SK-N-MC (cell line): ENCODE measurements around the gene HRH1.
"Not testable (repeated sequence)": the region's sequence is repeated elsewhere in the genome, so short reads cannot be mapped to it uniquely, and the experiment has no call there.

ENCODE experiments used
- DNase-seq: peaks from one replicate; pipeline ENCODE4 v3.0.0-alpha.2; 2011; ENCODE audit warnings: low read depth, low spot score
- H3K27ac ChIP-seq: fragments of 200-600 bp; sonication (generic); 2 replicates; pipeline ENCODE4 v1.5.1; 2016; ENCODE audit warnings: mixed run types
- H3K36me3 ChIP-seq: fragments of 200-600 bp; sonication (generic); 2 replicates; pipeline ENCODE4 v1.6.1; 2017; ENCODE audit warnings: antibody characterized with exemption, low read length, mixed read lengths; ENCODE audit not compliant: insufficient read depth
- H3K4me3 ChIP-seq: fragments of 200-600 bp; sonication (generic); 2 replicates; pipeline ENCODE4 v1.5.1; 2016
- H3K9ac ChIP-seq: fragments of 200-600 bp; sonication (generic); 2 replicates; pipeline ENCODE4 v1.8.0; 2017; ENCODE audit warnings: mixed run types, mixed read lengths; ENCODE audit not compliant: insufficient read length
- H3K9me3 ChIP-seq: fragments of 200-600 bp; sonication (generic); 2 replicates; pipeline ENCODE4 v1.6.1; 2017; ENCODE audit warnings: low read depth, mild to moderate bottlenecking, antibody characterized with exemption, low read length, moderate library complexity, mixed read lengths
- EZH2 ChIP-seq: fragments of 200-600 bp; sonication (generic); IDR thresholded peaks from one replicate; pipeline ENCODE4 v1.6.1; 2017; ENCODE audit warnings: antibody characterized with exemption
- FOXP2 ChIP-seq: optimal IDR thresholded peaks from 2 replicates; pipeline ENCODE3; 2011; ENCODE audit warnings: mild to moderate bottlenecking, moderate library complexity; ENCODE audit not compliant: insufficient read depth; ENCODE audit errors: extremely low read length, control extremely low read depth
- POLR2AphosphoS5 ChIP-seq: IDR thresholded peaks from 2 replicates; pipeline ENCODE4 v1.6.1; 2012; ENCODE audit warnings: mild to moderate bottlenecking, low read depth, low read length, borderline replicate concordance

HRH1 gene

GRCh38 chr3:11126653-11127052, 27.6 kb upstream of the HRH1 start:
- TF ChIP-seq POLR2AphosphoS5 = no peak
- Histone ChIP-seq H3K36me3 (no peaks in the 10 kb centered on the region), H3K4me3 (no peak overlapping the region), H3K27ac (no peak overlapping the region), H3K9ac (no peak overlapping the region), H3K9me3 (no peaks in the 10 kb centered on the region)
- DNase-seq = no peak

DNA sequence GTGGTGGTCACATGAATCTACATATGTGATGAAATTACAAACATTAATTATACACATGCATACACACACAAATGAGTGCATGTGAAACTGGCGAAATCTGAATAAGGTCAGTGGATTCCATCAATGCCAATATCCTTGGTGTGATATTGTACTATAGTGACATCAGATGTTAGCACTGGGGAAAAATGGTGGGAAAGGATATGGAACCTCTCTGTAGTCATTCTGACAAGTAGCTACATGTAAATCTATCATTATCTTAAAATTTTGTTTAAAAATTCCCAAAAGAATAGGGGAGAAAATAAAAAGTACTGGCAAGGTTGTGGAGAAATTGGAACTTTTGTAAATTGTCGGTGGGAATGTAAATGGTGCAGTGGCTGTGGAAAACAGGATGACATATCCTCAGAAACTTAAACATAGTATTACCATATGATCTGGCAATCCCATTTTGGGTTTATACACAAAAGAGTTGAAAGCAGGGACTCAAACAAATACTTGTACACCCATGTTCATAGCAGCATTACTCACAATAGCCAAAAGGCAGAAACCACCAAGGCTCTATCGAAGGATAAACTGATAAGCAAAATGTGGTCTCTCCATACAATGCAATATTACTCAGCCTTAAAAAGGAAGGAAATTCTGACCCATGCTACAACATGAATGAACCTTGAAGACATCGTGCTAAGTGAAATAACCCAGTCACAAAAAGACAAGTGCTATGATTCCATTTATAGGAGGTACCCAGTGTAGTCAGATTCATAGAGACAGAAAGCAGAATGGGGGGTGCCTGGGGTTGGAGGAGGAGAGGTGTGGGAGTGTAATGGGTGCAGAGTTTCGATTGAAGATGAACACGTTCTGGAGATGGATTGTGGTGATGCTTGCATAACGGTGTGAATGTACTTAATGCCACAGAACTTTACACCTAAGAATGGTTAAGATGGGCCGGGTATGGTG, 25.3 kb upstream of the HRH1 start:
- Histone ChIP-seq H3K9me3 (no peaks in the 10 kb centered on the region), H3K27ac (no peak overlapping the region), H3K9ac (no peak overlapping the region), H3K36me3 (no peaks in the 10 kb centered on the region), H3K4me3 (no peak overlapping the region)
- no peak for DNase-seq
- TF ChIP-seq POLR2AphosphoS5 = no peak

GRCh38 chr3:11130385-11130784, 23.9 kb upstream of the HRH1 start:
- H3K36me3 ChIP-seq = no peaks in the 10 kb centered on the region
- H3K9me3 ChIP-seq = no peaks in the 10 kb centered on the region
- no peak overlapping the region for H3K4me3 ChIP-seq
- H3K27ac ChIP-seq = no peak overlapping the region
- H3K9ac ChIP-seq = no peak overlapping the region
- no peak for DNase-seq
- no peak for TF ChIP-seq FOXP2
- TF ChIP-seq POLR2AphosphoS5 = no peak
- no peak for TF ChIP-seq EZH2

DNA sequence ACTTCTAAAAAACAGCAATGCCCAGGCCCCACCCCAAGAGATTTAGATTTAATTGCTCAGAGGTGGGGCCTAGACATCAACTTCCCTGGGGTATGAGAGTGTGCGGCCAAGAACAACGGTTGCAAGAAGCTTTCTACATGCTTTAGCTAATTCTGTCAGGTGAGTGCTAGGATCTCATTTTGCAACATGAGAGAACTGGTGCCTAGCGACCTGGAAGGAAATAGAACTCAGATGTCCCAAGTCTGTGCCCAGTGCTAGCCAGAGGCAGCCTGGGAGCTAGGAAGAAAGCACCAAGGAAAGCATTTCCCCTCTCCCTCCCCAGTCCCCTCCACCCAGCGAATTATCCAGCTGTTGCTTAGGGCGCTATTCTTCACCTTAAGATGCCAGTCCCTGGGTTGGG, 22.9 kb upstream of the HRH1 start:
- no peak overlapping the region for H3K9ac ChIP-seq
- H3K27ac ChIP-seq = no peak overlapping the region
- no peaks in the 10 kb centered on the region for H3K36me3 ChIP-seq
- no peak overlapping the region for H3K4me3 ChIP-seq
- no peaks in the 10 kb centered on the region for H3K9me3 ChIP-seq
- TF ChIP-seq EZH2 = no peak
- no peak for TF ChIP-seq FOXP2
- TF ChIP-seq POLR2AphosphoS5 = no peak
- no peak for DNase-seq

DNA sequence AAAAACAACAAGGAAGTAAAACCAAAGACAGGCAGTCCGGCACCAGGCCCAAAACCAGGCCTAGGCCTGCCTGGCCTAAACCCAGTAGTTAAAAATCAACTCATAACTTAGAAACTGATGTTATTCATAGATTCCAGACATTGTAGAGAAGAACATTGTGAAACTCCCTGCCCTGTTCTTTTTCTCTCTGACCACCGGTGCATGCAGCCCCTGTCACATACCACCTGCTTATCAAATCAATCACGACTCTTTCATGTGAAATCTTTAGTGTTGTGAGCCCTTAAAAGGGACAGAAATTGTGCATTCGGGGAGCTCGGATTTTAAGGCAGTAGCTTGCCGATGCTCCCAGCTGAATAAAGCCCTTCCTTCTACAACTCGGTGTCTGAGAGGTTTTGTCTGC, 22.4 kb upstream of the HRH1 start:
- not testable (repeated sequence) for H3K36me3 ChIP-seq, H3K27ac ChIP-seq, H3K9me3 ChIP-seq, H3K4me3 ChIP-seq, DNase-seq, H3K9ac ChIP-seq

GRCh38 chr3:11132861-11133260, 21.4 kb upstream of the HRH1 start:
- no peak overlapping the region for H3K27ac ChIP-seq
- DNase-seq = no peak
- TF ChIP-seq EZH2 = no peak
- no peak for TF ChIP-seq POLR2AphosphoS5
- no peaks in the 10 kb centered on the region for H3K9me3 ChIP-seq
- H3K9ac ChIP-seq = no peak overlapping the region
- H3K4me3 ChIP-seq = no peak overlapping the region
- H3K36me3 ChIP-seq = no peaks in the 10 kb centered on the region

DNA sequence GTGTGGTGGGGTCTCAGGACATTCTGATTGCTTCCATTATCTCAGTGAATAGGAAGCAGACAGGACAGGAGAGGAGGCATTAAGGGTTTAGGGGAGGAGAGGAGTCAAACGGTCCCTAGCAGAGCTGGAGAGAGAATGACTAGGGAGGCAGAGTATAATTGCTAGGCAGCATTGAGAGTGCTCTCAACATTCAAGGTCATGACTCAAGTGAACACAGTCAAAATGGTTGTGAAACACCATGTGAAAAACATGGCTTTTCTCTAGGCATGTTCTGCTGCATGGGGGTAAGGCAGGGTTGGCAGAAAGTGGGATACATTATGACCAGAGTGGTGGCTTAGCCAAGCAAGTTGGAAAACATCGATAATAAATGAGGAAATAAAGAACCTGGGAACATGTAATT, 19.5 kb upstream of the HRH1 start:
- TF ChIP-seq FOXP2 = no peak
- no peak for TF ChIP-seq EZH2
- no peak for TF ChIP-seq POLR2AphosphoS5
- Histone ChIP-seq H3K27ac (no peak overlapping the region), H3K4me3 (no peak overlapping the region), H3K9me3 (no peaks in the 10 kb centered on the region), H3K9ac (no peak overlapping the region), H3K36me3 (no peaks in the 10 kb centered on the region)
- DNase-seq = no peak

DNA sequence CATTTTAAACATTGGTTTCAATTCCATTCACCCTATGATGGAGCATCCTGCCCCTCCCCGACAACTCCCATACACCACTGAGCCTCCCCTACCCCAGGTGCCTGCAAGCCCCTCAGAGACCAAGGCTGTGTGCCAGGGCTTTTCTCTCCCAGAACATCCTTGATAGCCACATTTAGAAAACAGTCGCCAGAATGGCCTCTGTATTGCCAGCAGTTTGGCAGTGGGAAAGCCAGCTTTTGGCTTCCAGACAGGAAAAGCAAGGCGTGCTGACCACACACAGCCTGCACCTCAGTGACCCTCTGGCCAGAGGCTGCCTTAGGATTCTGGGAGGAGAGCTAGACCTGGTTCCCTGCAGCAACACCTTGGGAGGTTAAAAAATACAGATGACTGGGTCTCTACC, 18.2 kb upstream of the HRH1 start:
- Histone ChIP-seq H3K27ac (no peak overlapping the region), H3K9me3 (no peaks in the 10 kb centered on the region), H3K4me3 (no peak overlapping the region), H3K36me3 (no peaks in the 10 kb centered on the region), H3K9ac (no peak overlapping the region)
- DNase-seq = no peak
- TF ChIP-seq POLR2AphosphoS5 = no peak
- no peak for TF ChIP-seq FOXP2
- no peak for TF ChIP-seq EZH2

DNA sequence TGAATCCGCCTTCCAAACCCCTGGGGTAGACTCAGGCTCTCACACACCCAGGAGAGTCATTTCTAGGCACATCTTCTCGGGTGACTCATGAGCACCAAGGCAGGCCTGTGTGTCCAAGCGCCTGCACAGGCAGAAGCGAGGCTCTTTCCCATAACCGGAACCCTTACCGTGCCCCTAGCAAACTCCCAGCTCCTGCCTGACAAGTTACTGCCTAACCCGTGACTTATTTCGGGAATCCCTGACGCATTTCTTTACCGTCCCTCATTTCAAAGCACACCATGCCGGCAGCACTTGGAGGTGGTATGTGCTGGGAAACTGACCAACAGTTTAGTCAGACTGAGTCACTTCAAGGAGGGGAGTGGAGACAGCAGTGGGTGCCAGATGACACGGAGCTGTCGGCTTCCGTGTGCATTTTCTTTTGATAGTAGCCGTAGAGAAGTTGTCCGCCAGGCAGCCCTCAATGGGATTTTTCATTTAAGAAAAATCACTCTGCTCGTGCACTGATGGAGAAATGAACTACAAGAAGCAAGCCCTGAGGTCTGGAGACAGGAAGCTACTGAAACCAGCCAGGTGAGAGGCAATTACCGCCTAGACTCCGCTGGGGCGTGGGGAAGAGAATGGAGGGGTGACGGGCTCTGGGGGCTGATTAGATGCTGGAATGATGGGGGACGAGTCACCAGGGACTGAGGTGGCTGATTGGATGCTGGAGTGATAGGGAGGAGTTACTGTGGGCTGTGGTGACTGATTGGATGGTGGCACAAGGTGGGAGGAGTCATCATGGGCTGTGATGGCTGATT, 17.3 kb upstream of the HRH1 start:
- no peak overlapping the region for H3K9ac ChIP-seq
- TF ChIP-seq FOXP2 (no peak), EZH2 (no peak), POLR2AphosphoS5 (no peak)
- no peak for DNase-seq
- no peak overlapping the region for H3K27ac ChIP-seq
- no peak overlapping the region for H3K4me3 ChIP-seq
- H3K36me3 ChIP-seq = no peaks in the 10 kb centered on the region
- H3K9me3 ChIP-seq = no peaks in the 10 kb centered on the region
